HG03025 (cell line): ENCODE results near the gene CHKA.
A peak's percentile ranks its signal among the peaks of the same experiment; 100 is the strongest.

Experiments used
- ATAC-seq: cut with Tn5 transposase; IDR thresholded peaks from one replicate; pipeline ENCODE4 v1.9.1; 2021; ENCODE audit warnings: mild to moderate bottlenecking, moderate library complexity; ENCODE audit not compliant: unreplicated experiment, low FRiP score

The CHKA gene

GRCh38 chr11:68036717-68037239, 84.4 kb downstream of the CHKA start:
- no peak for ATAC-seq

- no peak for ATAC-seq
These were observed 85.0 kb downstream of the CHKA start for GRCh38 chr11:68036141-68036716.

- no peak for ATAC-seq
These were observed 85.8 kb downstream of the CHKA start for GRCh38 chr11:68035266-68035876.

- ATAC-seq, result no peak
These were observed 87.5 kb downstream of the CHKA start for GRCh38 chr11:68033708-68034045.

- ATAC-seq, result no peak
These were observed 88.0 kb downstream of the CHKA start for GRCh38 chr11:68032997-68033707.

- ATAC-seq, result no peak
These were observed 89.2 kb downstream of the CHKA start for GRCh38 chr11:68032003-68032402.

- ATAC-seq, result no peak
These were observed 90.1 kb downstream of the CHKA start for GRCh38 chr11:68031144-68031464.

GRCh38 chr11:68030318-68031143, 90.7 kb downstream of the CHKA start, which contains the start of gene NDUFS8:
Gene NDUFS8 (plus strand): TSS chr11:68030681. CDS start chr11:68032152, 1,471 bp downstream.
- peak; percentile 82 for ATAC-seq

GRCh38 chr11:68028802-68029545, 92.2 kb downstream of the CHKA start:
- no peak for ATAC-seq

- ATAC-seq, result no peak
These were observed 93.5 kb downstream of the CHKA start for GRCh38 chr11:68027667-68028066.

GRCh38 chr11:68026391-68027105, 94.6 kb downstream of the CHKA start:
- no peak for ATAC-seq

- no peak for ATAC-seq
These were observed 96.1 kb downstream of the CHKA start for GRCh38 chr11:68025047-68025446.

GRCh38 chr11:68024508-68024907, 96.7 kb downstream of the CHKA start:
- no peak for ATAC-seq

GRCh38 chr11:68022531-68022930, 98.7 kb downstream of the CHKA start:
- no peak for ATAC-seq

- no peak for ATAC-seq
These were observed 99.9 kb downstream of the CHKA start for GRCh38 chr11:68021167-68021787.

GRCh38 chr11:68020575-68020974, 100.6 kb downstream of the CHKA start:
- ATAC-seq, result no peak

GRCh38 chr11:68019486-68019885, 101.7 kb downstream of the CHKA start:
- no peak for ATAC-seq

GRCh38 chr11:68018730-68019190, 102.4 kb downstream of the CHKA start:
- ATAC-seq, result no peak
